GM19099 (cell line): ENCODE data around the gene PCLO.

ENCODE experiments used
- POLR2A ChIP-seq: IDR thresholded peaks from 3 replicates; pipeline ENCODE4 v1.6.1; 2011; ENCODE audit warnings: low read depth; ENCODE audit not compliant: insufficient read length; ENCODE audit errors: extremely low read depth

PCLO gene

DNA sequence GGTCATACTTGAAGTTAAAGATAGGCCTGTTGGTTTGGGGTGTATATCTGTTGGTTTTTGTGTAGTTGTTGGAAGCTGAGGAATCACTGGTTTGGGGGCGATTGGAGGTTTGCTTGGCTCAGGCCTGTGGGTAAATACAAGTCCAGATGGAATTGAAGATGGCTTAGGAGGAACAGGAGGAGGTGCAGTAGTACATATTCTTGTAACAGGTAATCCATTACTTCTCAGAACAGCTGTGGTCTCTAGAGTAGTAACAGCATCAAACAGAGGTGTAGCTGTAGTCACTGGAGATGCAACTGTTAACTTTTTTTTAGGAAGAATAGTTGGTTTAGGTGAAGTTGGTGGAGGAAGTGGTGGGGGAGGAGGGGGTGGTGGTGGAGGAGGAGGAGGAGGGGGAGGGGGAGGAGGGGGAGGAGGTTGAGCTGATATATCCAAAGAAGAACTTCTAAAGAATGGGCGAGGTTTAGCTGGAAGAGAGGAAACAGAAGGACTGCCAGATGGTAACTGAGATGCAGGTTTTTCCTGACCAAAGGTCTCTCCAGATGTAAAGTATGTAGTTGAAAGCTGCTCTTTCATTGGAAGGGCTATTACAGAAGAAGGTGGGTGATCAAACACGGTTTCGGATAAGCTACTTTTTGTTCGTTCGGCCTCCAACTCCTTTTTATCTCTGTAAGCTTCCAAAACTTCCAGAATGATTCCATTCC, 209.2 kb downstream of the PCLO start:
- TF ChIP-seq POLR2A, result no peak

DNA sequence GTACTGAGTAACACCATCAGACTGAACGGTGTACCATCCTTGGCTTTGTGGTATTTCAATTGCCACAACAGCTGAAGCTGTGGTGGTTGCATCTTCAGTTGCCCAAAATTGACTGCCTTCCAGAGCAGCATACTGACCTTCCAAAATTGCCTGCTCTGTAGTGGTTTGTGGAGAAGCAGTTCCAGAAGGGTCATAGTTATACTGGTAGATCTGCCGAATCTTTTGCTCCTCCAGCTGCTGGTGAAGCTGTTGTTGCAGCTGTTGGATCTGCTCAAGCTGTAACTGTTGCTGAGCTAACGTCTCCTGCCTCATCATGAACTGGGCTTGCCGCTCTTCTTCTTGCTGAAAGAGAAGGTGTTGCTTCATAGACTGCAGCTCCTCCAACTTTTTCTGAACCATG, 212.2 kb downstream of the PCLO start:
- no peak for TF ChIP-seq POLR2A

GRCh38 chr7:82945480-82945879, 217.2 kb downstream of the PCLO start:
- TF ChIP-seq POLR2A, result no peak

GRCh38 chr7:82945056-82945455, 217.6 kb downstream of the PCLO start:
- no peak for TF ChIP-seq POLR2A

- TF ChIP-seq POLR2A, result no peak
Measured at GRCh38 chr7:82932516-82932915, 230.2 kb downstream of the PCLO start.

DNA sequence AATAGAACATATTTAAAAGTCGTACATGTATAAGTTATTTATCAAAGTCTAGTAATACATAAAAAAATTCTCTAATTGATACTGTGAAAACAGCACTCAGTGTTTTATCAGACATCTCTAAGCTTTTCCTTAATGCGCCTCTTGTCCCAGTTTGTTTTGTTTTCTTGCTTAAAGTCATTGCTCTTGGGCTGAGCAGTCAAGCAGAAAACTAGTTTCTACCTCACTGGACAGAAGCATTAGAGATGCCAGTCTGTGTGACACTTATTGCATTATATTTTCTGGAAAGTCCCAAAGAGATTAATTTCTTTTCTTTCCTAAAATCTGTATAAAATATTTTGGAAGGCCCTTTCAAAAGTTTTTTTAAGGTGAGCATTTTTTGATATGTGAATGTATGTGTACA, 236.2 kb downstream of the PCLO start:
- no peak for TF ChIP-seq POLR2A

- no peak for TF ChIP-seq POLR2A
Measured at GRCh38 chr7:82925331-82925730, 237.4 kb downstream of the PCLO start.

DNA sequence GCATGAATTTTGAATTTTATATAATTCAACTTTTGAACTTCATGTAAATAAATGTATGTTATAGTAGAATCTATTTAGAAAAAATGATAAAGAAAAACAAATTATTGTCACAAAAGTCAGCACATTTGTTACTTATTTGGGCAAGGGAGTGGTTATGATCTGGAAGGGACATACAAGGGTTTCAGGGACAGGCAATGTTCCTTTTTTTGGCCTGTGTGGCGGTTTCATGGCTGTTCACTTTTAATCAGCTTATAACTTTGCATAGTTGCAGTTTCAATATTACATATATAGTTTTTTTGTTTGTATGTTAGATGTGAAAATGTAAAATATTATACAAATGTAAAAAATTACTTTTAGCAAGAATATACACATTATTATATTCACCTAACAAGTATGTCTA, 256.2 kb downstream of the PCLO start:
- TF ChIP-seq POLR2A, result no peak

DNA sequence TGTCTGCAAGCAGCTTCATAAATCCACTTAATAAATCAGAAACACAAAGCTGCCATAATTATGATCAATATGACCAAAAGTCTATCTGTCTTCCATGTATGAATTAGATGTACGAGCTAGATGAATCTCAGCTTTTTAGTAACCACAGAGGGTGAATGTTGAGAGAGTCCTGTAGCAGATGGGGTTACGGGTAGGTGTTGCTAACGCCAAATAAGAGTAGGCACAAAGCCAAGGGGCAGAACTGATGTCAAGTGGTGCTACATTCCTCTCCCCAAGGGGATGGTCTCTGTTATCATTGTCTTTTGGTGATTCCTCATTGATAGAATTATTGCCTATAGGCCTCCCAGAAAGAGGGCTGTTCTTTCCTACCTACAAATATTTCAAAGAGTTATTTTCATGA, 257.8 kb downstream of the PCLO start:
- no peak for TF ChIP-seq POLR2A

- TF ChIP-seq POLR2A, result no peak
Measured at GRCh38 chr7:82897500-82897899, 265.2 kb downstream of the PCLO start.

DNA sequence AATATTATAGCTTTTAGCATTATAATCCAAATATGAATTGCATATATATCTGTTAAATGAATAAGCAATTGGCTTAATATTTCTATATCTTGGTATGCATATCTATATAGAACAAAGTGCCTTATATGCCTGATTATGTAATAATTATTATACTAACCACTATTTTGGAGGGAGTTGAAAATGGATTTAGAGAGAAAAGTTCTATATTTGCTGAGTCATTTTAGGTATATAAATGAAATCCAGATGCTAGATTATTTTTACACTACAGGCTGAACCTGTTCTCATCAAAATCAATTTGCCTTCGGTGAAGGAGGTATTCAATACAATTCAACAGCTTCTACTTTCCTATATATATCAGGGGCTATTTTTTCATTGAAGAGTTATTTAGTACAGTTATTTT, 276.4 kb downstream of the PCLO start:
- TF ChIP-seq POLR2A, result no peak

DNA sequence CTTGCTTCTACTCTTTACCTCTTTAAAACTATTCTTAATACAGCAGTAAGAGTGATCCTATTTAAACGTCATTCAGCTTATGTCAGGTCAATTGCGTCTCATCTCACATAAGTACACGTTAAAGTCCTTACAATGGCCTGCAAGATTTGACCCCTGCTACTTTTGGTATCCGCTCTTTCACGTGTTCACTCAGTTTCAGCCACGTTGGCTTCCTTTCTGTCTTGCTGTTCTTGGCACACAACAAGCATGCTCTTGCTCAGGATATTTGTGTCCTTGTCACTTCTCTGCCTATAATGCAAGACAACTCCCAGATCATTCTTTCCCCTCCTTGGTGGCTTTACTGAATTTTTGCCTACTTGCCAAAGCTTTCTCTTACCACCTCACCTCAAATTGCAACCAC, 296.8 kb downstream of the PCLO start:
- TF ChIP-seq POLR2A, result no peak

DNA sequence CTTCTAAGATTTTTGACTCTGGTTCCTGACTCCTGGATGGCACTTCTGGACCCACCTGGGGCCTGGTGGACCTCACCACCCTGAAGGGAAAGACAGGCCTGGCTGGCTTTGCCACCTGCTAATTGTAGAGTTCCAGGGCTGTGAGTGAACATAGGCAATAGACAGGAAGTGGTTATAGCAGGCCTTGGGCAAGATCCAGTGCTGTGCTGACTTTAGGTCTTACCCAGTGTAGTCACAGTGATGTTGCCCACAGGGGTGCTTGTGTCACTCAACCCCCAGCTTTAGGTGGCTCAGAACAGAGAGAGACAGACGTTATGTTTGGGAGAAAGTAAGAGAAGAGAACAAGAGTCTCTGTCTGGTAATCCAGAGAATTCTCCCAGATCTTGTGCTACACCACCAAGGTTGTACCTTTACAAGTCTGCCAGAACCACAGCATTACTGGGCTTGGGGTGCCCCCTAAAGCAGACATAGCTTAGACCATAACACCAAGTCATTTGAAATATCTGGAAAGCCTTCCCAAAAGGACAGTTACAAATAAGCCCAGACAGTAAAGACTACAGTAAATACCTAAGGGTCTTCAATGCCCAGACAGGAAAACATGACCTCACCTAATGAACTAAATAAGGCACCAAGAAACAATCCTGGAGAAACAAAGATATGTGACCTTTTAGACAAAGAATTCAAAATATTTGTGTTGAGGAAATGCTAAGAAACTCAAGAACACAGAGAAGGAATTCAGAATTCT, 303.4 kb downstream of the PCLO start:
- no peak for TF ChIP-seq POLR2A

GRCh38 chr7:82851121-82851520, 311.6 kb downstream of the PCLO start:
- no peak for TF ChIP-seq POLR2A

GRCh38 chr7:82841828-82842227, 320.9 kb downstream of the PCLO start:
- TF ChIP-seq POLR2A, result no peak

DNA sequence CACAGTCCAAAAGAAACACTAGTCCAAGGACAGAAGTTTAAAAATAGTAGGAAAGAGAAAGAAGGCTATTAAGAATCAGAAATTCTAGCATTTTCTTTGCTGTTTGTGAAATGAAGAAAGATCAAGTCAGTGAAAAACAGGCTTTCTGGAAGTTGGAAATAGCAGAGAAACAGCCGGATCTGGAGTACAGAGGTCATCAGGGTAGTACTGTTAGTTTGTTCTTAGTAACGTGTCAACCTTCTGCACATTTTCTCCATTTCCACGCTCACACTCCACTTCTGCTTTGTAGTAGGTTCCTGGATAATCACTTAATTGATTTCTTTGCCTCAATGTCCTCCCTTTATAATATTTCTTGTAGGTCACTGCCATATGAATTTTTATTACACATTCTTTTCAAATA, 322.6 kb downstream of the PCLO start:
- no peak for TF ChIP-seq POLR2A
